Stimulated activated CD8-positive, alpha-beta memory T cell treated with anti-CD3 and anti-CD28 coated beads, Interleukin-15, amount 100 ng/mL, for 48 hours (primary cell): ENCODE measurements around the gene SPACA4.

Experiments
- DNase-seq, 2 donors: peaks; one replicate each; pipeline ENCODE4 v3.0.0-alpha.2; 2020; ENCODE audit warnings: low read depth in 2 of 2

Gene SPACA4

DNA sequence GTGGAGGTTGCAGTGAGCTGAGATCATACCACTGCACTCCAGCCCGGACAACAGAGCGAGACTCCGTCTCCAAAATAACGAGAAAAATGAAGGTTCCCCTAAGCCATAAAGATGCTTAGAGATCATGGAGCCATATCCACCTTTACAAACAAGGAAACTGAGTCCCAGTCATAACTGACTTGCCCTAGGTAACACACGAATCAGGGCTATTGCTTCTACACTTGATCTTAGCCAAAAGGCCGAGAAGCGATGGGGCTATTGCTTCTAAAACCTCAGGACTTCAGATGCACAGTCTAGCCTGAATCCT lies 27.4 kb downstream of the SPACA4 start:
- DNase-seq: no peak

DNA sequence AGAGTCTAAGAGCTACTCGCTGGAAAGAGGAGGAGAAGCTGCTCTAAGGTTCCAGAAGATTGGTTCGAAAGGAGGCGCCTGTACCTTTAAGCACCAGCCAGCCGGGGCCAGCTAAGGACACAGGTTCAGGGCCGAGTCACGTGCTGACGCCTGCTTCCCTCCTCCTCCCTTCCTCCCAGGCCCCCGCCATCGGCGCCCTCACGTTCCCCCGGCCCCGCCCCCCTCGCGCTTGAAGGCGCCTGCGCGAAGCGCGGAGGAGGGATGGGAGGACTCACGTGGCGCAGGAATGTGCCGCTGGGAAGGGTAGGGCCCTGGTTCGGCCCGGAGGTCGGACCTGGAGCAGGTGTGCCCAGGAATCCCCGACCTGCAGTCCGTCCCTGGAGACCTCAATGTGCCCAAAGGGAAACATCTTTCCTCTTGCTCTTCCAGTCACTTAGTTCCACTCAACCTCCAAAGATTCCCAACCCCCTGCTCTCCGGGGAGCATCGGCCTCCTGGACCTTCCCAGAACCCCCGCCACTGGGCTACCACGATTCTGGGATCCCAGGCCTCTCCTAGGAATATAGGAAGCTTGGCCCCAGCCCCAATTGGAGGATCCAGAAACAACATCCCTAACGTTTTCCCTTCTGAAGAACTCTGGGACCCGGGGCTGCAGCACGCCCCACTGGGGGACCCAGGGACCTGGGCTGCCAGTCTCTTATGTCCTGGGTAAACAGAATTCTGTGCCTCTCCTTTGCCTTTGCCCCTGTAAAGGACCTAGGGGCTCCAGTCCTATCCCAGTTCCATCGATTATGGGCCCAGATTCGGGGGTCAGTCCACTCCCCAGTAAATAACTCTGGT lies 28.1 kb downstream of the SPACA4 start:
- peak; percentile 89 to 91 for DNase-seq

DNA sequence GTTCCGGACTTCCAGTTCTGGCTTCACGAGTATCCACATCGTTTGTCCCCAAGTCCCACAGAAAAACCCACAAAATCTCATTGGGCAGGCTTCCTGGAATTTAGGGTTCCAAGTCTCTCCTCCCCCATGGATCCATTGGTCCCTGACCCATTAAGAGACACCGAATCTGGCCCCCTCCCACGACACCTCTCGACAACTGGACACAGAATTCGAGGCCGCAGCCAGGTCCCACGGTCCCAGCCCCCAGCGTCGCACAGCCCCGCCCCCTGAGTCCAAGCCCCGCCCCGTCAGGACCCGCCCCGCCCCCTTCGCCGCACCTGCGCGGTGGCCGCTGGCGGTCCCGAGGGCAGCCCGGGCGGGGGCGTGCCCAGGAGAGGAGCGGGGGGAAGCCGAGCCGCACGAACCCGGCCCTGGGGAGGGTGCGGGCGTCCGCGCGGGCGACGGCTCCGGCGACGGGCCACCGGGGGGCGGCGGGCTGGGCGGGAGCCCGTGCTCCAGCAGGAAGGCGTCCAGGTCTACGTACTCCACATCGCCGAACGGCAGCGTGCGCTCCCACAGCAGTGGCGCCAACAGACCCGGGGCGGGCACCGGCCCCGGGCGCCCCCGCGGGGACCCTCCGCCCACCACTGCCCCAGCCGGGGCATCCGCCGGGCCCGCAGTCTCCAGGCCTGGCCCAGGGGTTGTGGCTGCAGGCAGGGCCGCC lies 28.9 kb downstream of the SPACA4 start:
- peak; percentile 64 to 67 for DNase-seq

DNA sequence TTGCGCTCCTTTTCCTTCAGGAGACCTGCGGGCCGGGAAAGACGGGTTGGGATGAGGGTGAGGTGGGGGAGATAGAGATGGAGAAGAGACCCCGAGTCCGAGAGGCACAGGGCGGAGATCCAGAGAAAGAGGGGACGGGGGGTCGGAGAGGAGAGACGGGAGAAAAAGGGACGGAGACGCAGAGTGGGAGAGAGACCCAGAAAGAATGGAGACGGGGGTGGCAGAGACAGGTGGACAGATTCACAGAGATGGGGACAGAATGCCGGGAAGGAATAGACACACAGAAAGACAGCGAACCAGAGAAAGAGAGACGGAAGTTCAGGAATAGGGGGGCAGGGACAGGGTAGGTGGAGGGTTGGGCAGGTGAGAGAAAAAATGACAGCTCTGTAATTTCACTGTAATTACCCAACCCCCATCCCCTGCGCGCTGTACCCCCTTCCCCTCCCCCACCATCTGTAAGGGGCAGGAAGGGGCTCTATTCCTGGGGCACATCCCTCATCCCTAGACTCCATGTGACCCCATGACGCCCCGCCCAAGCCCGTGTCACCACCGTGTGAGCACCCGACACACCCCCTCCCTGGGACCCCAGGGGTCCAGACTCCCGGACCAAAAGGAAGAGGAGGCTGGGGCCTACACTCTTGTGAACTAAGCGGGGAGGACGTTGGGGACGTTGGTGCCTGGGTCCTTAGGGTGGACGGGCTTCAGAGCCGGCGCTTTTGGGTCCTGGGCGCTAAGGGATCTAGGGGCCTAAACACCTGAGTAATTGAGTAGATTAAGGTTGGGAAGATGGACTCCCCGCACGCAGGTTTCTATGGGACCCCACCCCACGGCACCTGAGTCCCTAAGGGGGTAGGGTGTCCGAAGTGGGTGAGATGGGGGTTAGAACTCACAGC lies 29.7 kb downstream of the SPACA4 start:
- no peak for DNase-seq

DNA sequence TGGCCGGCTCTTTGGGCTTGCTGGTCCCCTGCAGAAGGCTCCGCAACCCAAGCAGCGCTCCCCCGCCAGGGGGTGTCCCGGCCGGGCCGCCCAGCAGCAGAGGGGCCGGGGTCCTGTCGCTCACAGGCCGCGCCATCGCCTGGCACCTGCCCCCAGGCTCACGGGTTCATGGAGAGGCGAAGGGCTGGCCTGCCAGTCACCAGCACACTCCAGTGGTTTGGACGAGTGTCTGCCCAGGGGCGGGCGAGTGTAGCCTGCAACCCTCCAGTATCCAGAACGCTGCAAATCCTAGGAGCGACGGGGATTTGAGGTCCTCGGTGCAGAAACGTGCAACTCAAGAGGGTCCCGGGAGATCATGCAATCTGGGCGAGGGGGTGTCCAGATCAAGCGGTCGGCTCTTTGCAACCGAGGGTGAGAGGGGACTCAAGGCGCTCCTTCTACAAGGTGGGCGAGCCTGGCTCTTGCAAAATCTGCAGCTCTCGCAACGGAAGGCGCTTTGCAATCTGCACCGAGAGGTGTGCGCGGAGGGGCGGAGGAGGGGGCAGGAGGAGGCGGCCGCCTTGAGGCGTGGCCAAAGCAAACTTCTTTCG lies 30.4 kb downstream of the SPACA4 start, which contains the start of gene DBP:
Gene DBP, minus strand, starts transcription at position 521 of the 590 bp plus-strand sequence. Its CDS starts 385 bp downstream, at position 136.
- no peak for DNase-seq

DNA sequence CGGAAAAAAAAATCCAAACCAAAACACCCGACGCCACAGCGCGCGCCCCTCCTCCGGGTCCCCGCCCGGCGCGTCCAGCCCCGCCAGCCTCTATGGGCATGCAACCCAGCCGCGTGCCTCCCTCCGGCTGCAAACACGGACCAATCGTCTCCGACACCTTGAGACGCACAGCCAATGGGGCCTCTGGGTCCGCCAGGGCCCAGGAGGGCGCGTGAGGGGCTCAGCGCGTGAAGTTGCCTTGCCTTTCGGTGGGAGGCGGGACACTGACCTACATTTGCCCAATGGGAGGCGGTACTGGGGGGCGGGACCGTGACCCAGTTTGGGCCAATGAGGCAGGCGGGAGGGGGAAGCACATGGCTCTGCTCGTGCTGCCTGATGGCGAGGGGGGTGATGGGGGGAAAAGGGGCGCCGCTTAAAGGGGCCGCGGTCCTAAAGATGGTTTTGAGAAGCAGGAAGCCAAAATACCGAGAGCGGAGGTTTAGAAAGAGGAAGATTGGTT lies 31.0 kb downstream of the SPACA4 start:
- peak; percentile 98 to 99 for DNase-seq

DNA sequence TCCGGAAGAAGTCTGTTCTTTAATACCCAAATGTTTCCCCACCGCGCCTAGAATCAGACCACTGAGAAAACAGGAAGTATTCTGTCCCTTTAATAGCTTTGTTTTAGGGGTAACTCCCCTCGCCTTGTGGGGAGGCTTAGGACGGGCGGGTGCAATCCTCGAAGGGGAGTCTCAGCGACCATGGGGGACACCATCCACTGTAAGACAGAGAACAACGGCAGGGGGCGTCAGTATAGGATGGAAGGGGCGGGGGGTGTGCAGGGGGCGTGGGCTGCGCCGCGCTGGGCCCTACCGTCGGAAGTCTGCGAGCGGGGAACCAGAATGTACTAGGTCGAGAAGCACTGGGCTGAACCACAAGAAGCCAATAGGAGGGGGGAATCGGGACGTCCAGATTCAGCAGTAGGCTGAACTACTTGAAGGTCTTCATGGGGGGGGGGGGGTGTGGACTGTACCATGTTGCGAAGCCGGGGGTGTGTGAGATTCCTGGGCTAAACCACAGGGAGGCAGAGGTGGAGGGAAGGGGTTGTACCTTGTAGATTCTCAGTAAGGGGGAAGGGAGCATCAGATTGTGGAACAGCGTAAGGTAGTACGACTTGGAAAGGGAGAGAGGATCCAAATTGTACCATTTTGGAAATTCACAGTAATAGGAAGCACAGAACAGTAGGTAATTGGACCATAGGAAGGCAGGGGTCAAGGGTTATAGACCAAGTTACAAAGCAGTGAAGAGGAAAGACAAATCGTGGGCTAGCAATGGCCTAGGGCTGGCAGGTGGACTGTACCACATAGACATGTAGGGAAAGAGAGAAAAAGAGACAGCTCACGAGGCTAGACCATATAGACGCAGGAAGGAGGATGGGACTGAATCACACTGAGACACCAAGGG lies 31.6 kb downstream of the SPACA4 start:
- DNase-seq: peak in 1 of 2 donors; percentile 66

DNA sequence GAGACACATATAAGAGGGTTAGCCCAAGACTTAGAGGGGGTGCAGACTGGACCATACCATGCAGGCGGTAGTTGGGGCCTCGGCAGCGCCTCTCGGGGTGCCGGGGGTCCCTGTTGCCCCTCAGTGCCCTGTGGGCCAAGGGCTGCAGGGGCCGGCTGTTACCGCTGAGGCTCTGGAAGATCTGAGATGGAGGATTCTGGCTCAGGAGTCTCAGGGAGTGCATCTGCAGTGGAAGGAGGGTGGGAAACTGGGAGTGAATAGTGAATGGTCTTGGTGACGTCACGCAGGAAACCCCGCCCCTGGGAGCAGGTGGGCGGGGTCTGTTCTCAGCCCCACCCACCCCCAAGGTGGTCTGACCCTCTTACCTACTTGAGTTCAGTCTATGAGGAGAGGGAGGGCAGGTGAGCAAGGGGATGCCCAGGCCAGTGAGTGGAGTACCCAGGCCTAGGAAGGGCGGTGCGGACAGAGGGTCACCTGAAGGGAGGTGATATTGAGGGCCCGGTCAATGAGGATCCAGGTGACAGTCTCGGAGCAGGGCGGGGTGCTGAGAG lies 32.4 kb downstream of the SPACA4 start:
- DNase-seq: no peak

DNA sequence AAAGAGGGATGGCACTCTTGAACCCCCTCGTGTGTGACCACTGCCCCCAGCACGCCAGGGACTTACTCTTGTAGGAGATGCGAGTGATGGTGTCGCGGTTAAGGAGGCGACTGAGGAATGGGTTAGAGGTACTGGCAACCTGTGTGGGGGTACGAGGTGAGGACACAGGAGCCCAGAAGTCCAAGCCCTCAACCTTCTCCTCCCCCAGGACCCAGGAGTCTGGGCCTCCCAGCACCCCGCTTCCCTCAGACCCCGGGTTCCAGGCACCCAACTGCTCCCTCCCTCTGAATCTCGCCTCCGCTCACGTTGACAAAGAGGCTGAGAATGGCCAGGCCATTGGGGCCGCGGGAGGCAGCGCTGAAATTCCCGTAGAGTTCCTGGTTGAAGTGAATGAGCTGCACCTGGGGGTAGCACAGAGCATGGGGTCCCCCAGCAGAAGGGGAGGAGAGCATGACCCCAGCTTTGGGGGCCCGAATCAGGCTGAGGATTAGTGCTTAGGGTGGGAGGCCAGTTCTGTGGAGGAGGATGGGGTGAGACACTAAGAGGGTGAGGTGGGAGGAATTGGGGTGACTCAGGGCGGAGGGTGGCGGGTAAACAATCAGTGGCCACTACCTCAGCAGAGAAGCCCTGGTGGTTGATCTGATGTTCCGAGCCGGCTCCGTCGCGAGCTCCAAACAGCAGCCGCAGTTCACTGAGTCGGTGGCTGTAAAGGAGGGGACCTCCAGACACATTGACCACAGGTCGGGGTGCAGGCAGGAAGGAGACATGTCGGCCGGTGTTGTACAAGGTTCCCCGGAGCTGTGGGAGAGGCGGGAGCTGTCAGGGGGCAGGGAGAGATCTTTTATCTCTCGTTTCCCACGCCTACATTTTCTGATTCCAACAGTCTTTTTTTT lies 33.2 kb downstream of the SPACA4 start:
- no peak for DNase-seq

DNA sequence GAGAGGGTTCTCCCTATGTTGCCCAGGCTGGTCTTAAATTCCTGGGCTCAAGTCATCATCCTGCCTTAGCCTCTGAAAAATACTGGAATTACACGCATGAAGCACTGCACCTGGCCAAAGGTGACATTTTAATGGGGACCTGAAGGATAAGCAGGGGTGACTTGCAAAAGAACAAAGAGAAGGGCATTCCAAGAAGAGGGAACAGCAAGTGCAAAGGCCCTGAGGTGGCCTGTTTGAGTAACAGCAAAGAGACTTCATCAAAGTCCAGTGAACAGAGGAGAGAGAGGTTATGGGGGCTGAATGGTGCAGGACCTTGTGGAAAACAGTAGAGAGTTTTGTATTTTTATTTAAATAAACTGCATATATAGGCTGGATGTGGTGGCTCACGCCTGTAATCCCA lies 35.3 kb downstream of the SPACA4 start:
- no peak for DNase-seq

DNA sequence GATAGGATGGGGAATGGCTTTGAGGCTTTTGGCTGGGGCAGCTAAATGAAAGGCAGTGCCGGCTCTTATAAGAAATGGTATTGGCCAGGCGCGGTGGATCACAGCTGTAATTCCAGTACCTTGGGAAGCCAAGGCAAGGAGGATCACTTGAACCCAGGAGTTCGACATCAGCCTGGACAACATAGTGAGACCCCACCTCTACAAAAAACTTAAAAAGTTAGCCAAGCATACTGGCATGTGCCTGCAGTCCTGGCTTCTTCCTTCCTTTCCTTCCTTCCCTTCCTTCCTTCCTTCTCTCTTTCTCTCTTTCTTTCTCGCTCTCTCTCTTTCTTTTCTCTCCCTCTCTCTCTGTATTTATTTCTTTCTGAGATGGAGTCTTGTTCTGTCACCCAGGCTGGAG lies 36.3 kb downstream of the SPACA4 start:
- no peak for DNase-seq

DNA sequence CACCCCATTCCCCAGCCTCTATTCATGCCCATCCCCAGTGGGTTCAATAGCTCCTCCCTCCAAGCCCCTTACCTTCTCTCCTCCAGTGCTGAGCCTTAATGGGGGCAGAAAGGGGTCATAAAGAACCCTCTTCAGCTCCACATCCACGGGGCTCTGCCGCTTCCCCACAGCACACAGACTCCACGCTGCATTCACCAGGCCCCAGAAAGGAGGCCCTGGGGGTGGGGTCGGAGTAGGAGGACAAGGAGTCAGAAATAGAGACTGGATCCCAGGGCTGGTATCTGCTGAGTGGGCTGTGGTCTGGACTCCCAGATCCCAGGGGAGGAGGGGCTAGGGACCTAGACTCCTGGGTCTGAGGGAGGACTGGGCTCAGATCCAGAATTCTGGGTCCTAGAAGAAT lies 37.8 kb downstream of the SPACA4 start:
- DNase-seq: no peak

DNA sequence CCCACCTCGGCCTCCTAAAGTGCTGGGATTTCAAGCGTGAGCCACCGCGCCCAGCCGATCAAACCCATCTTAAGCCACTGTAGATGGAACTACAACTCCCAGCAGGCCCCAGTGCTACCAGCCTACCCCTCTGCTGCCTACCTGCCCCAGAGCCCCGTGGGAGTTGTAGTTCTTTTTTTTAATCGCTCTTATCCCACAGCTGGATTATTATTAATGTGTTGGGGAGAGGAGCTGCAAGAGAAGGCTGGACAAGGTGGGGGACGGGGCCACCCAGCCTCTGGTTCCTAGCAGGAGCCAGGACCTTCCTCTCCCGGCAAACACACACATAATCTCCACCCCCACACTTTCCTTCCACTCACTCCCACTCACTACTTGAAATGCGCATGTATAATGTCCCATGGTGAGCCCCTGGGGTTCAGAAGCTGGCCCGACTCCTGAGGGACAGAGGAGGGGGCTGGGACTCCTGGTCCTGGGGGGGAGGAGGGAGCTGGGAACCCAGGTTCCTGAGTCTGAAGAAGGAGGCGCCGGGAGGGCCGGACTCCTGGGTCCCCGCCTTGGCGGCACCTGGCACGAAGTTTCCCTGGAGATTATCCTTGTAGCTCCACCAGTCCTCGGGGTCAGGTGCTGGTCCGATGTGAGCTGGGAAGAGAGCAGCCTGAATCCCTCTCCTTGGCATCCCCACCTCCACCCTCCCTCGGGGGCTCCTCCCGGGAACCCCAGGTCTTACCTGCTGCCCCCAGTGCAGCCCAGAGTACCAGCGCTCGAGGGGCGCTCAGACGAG lies 38.5 kb downstream of the SPACA4 start:
- peak; percentile 62 to 65 for DNase-seq

DNA sequence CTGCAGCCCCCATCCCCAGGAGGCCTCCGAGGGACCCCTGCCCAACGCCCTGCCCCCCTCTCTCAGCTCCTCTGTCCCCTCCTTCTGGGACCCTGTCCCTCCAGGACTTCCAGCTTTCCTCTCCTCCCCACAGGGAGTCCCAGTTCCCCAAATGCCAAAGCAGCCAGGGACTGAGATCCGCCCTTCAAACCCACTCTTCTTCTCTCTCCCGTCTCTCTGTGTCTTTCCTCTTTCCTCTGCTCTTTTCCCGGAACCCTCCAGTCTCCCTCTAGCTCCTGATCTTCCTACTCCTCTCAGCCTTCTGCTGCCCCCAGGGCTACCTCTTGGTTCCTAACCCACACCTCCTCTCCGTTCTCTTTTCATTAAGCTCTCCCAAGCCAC lies 39.1 kb downstream of the SPACA4 start:
- no peak for DNase-seq

DNA sequence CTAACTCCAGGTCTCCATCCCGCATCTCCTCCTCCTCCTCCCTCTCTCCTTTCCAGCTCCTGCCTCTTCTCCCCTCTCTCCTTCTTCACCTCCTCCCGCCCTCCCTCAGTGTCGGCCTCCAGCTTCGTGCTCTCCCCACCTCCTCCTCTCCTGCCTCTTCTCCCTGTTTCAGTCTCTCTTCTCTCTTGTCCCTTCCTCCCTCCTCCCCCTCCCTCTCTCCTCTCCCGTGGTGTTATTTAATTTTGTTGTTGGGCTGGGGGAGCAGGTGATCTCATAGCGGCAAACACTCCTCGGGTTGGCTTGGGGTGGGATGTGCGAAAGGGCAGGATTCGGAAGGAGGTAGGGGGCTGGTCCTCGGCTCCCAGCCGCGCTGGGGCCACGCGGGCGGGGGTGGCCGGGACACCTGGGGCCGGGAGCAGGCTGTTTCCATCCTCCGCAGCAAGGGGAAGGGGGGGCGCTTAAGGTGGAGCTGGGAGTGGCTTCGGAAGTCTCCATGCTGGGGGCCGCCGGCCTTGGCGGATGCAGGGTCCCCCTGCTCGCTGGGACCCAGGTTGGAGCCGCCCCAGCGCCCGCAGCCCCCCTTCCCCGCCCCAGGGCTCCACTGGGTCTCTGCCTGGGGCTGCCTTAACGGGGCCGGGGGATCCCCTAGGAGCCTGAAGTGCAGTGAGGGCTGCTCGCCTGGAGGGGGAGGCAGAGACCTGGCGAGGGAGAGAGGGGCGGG lies 39.6 kb downstream of the SPACA4 start, which contains the start of gene CA11:
Gene CA11, minus strand, starts transcription at position 187 of the 721 bp plus-strand sequence. CDS start 555 bp downstream, outside the sequence.
- DNase-seq: peak; percentile 83 to 84

DNA sequence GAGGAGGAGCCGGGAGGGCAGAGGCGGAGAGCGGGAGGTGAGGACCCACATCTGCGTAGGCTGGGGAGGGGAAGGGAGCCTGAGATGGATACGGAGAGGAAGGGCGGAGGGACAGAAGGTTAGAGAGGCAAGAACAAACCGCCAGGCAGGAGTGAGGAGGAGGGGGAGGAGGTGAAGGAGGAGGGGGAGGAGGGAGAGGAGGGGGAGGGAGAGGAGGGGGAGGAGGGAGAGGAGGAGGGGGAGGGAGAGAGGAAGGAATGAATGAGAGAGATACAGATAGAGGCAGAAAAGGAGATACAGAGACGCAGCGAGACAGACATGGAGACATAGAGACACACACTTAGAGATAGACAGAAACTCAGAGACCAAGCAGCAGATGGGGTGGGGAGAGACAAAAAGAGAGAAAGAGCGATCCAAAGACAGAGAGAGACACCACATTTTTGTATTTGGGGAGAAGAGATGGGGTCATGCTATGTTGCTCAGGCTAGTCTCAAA lies 40.2 kb downstream of the SPACA4 start:
- no peak for DNase-seq

DNA sequence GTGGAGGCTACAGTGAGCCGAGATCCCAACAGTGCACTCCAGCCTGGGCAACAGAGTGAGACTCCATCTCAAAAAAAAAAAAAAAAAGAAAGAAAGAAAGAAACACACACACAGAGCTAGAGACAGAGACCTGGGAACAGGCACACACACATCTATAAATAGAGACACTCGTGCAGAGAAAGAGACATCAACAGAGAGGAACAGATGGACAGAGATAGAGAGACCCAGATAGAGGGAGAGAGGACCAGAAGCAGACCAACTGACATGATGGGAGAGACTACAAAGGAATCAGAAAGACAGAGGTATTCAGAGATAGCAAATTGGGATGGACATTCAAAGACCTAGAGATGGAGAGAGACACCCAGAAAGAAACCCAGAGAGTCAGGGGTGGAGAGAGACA lies 41.6 kb downstream of the SPACA4 start:
- no peak for DNase-seq
